BE2C (cell line): ENCODE results near the gene ENAH.
A peak's percentile ranks its signal among the peaks of the same experiment; 100 is the strongest.

Experiments
- DNase-seq: peaks from one replicate; pipeline ENCODE4 v3.0.0-alpha.2; 2020
- H3K27me3 ChIP-seq: fragments of 250-450 bp; sonication (Bioruptor Pico); 2 replicates; pipeline ENCODE4 v1.5.1; 2020; ENCODE audit warnings: mild to moderate bottlenecking
- H3K36me3 ChIP-seq: fragments of 250-450 bp; sonication (Bioruptor Pico); 2 replicates; pipeline ENCODE4 v1.5.1; 2020; ENCODE audit warnings: mild to moderate bottlenecking
- H3K4me1 ChIP-seq: fragments of 250-450 bp; sonication (Bioruptor Pico); 2 replicates; pipeline ENCODE4 v1.5.1; 2020
- H3K4me3 ChIP-seq: 2 replicates; pipeline ENCODE4 v1.5.1; 2011; ENCODE audit warnings: low read depth, low read length
- H3K9me3 ChIP-seq: fragments of 250-450 bp; sonication (Bioruptor Pico); 2 replicates; pipeline ENCODE4 v1.5.1; 2020
- TF ChIP-seq, protein P1 (sequence below): IDR thresholded peaks from 2 replicates; pipeline ENCODE4 v1.5.1; 2012; ENCODE audit warnings: mild to moderate bottlenecking, low read depth, low read length

Gene ENAH

DNA sequence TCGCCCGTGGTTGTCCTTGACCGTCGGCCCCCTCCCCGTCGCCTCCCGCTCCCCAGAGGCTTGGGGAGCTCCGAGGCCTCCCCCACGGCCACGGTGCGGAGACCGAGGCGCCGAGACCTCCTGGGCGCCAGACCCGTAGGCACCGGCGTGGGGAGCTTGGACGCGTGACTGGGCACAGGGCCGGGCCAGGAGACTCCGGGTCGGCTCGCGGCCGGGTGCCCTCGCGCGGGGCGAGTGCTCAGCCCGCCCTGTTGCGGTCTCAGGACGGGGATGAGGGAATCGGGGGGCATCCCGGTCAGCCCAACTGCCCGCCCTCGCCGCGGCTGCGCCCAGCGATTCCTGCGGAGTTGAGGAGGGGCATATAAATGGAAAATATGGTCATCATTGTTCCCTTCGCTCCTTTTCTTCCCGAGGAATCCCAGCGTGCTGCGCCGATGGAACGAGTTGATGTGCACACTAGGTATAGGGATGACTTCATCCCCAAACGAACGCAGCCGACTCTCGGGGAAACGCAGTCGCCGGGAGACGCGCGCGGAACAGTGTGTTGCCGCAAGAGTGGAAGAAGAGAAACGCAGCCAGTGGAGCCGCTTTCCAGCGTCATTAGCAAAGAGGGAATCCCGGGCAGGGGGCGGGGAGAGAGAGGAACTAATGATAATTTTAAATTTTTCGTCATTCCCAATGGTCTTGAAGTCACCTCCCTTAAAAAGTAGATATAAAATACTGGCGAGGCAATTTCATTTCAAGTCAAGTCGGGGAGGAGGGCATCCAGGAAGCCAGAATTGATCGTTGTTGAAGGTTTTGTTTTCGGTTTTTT, 747 bp upstream of the ENAH start:
- Histone ChIP-seq H3K27me3 (no peaks in the 10 kb centered on the region), H3K4me3 (peak overlapping the region; percentile 80), H3K4me1 (peaks cover 14% of the 10 kb centered on the region), H3K36me3 (peaks cover 4% of the 10 kb centered on the region; the same call in 1 of the 2 replicates), H3K9me3 (no peaks in the 10 kb centered on the region)
- peak; percentile 75 for DNase-seq
- TF ChIP-seq, protein P1, sequence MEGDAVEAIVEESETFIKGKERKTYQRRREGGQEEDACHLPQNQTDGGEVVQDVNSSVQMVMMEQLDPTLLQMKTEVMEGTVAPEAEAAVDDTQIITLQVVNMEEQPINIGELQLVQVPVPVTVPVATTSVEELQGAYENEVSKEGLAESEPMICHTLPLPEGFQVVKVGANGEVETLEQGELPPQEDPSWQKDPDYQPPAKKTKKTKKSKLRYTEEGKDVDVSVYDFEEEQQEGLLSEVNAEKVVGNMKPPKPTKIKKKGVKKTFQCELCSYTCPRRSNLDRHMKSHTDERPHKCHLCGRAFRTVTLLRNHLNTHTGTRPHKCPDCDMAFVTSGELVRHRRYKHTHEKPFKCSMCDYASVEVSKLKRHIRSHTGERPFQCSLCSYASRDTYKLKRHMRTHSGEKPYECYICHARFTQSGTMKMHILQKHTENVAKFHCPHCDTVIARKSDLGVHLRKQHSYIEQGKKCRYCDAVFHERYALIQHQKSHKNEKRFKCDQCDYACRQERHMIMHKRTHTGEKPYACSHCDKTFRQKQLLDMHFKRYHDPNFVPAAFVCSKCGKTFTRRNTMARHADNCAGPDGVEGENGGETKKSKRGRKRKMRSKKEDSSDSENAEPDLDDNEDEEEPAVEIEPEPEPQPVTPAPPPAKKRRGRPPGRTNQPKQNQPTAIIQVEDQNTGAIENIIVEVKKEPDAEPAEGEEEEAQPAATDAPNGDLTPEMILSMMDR = no peak

DNA sequence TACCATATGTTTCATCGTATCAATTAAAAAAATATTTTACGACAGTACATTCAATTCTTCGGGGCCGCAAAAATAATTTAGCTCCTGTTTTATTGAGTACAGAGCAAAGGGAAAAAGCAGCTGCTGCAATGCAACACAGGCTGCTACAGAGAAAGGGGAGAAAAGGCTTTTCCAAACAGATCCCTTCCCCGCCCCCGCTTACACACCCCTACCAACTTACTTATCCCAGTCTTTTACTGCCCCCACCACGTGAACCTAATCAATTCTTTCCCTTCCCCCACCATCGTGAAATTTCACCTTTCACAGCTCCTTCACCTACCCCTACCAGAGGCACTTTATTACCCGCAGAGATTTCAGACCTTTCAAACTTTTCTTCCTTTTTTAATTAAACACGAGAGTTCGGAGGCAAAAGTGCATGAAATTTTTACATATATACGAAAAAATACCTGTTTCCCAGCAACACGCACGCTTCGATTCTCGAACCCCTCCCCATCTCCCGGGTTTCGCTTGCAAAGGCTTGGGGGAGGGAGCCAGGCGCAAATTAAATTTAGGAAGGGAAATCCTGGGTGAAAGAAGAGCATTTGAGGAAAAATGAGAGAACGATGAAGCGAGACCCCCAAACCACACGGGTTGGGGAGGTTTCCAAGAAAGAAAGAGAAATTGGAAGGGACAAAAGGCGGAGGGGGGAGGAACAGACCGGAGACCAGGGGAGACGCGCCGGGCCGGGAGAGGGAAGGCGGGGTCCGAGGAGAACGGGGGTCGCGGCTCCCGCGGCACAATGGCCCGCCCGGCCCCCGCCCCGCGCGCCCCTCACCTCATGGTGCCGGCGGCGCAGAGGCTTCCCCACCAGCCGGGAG, 823 bp downstream of the ENAH start:
- TF ChIP-seq, protein P1 = no peak
- H3K4me1 ChIP-seq = peaks cover 8% of the 10 kb centered on the region
- DNase-seq = peak; percentile 63
- peak overlapping the region; percentile 100 for H3K4me3 ChIP-seq
- no peaks in the 10 kb centered on the region for H3K9me3 ChIP-seq
- H3K36me3 ChIP-seq = peaks cover 4% of the 10 kb centered on the region; the same call in 1 of the 2 replicates
- no peaks in the 10 kb centered on the region for H3K27me3 ChIP-seq

DNA sequence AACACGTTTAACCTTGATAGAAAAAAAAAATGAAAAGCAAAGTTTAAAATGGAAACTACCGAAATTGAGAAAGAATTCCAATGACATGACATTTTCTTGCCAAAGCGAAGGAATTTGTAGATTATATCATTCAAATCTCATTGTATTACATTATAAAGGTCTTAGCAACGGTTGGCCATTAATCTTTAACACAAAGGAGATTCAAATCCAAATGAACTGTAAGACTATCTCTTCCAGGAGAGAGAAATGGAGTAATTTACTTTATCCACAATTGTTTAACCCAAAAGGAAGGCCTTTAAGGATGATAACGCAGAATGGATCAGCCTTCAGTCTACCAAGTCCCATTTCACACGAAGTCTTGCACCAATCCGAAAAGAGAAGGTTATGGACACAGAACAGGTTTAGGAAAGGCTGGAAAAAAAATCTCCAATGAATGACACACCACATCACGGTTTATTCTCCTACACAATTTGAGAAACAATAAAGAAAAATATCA, 1.5 kb downstream of the ENAH start:
- Histone ChIP-seq H3K9me3 (no peaks in the 10 kb centered on the region), H3K4me3 (peak overlapping the region; percentile 100), H3K27me3 (no peaks in the 10 kb centered on the region), H3K4me1 (peaks cover 8% of the 10 kb centered on the region), H3K36me3 (peaks cover 4% of the 10 kb centered on the region)
- no peak for DNase-seq
- TF ChIP-seq, protein P1 = no peak

GRCh38 chr1:225650179-225650578, 2.7 kb downstream of the ENAH start:
- TF ChIP-seq, protein P1 = no peak
- Histone ChIP-seq H3K27me3 (no peaks in the 10 kb centered on the region), H3K4me3 (no peak overlapping the region), H3K9me3 (no peaks in the 10 kb centered on the region), H3K36me3 (peaks cover 4% of the 10 kb centered on the region), H3K4me1 (peaks cover 3% of the 10 kb centered on the region)
- DNase-seq = no peak

GRCh38 chr1:225645194-225645895, 7.6 kb downstream of the ENAH start:
- Histone ChIP-seq H3K9me3 (no peaks in the 10 kb centered on the region), H3K27me3 (no peaks in the 10 kb centered on the region), H3K4me1 (no peaks in the 10 kb centered on the region), H3K36me3 (peaks cover 2% of the 10 kb centered on the region), H3K4me3 (no peak overlapping the region)
- TF ChIP-seq, protein P1 = no peak
- DNase-seq = no peak
